GM21390 (cell line): ENCODE results near the gene EPX.

Experiments
- ATAC-seq: cut with Tn5 transposase; IDR thresholded peaks from one replicate; pipeline ENCODE4 v1.9.1; 2021; ENCODE audit not compliant: unreplicated experiment

EPX gene

GRCh38 chr17:58224315-58224714, 31.8 kb downstream of the EPX start:
- ATAC-seq: no peak

GRCh38 chr17:58227733-58228132, 35.2 kb downstream of the EPX start:
- no peak for ATAC-seq

GRCh38 chr17:58228679-58229078, 36.2 kb downstream of the EPX start:
- ATAC-seq: no peak

GRCh38 chr17:58229384-58229783, 36.9 kb downstream of the EPX start:
- no peak for ATAC-seq

- ATAC-seq: no peak
These were observed 37.4 kb downstream of the EPX start for GRCh38 chr17:58229881-58230280.

- no peak for ATAC-seq
These were observed 39.1 kb downstream of the EPX start for GRCh38 chr17:58231641-58232040.

- peak; percentile 80 for ATAC-seq
These were observed 40.2 kb downstream of the EPX start for GRCh38 chr17:58232707-58233156.

GRCh38 chr17:58233543-58233942, 41.0 kb downstream of the EPX start:
- peak; percentile 57 for ATAC-seq

GRCh38 chr17:58234512-58234911, 42.0 kb downstream of the EPX start:
- ATAC-seq: no peak

GRCh38 chr17:58235821-58236220, 43.3 kb downstream of the EPX start:
- no peak for ATAC-seq

GRCh38 chr17:58236394-58236793, 43.9 kb downstream of the EPX start:
- ATAC-seq: no peak

GRCh38 chr17:58238147-58238634, 45.7 kb downstream of the EPX start, which contains the start of gene LPO:
Gene LPO (plus strand): TSS chr17:58238584. CDS start chr17:58242980, 4,396 bp downstream.
- ATAC-seq: no peak

- ATAC-seq: no peak
These were observed 47.5 kb downstream of the EPX start for GRCh38 chr17:58239987-58240386.

- no peak for ATAC-seq
These were observed 49.8 kb downstream of the EPX start for GRCh38 chr17:58242171-58242784.

- ATAC-seq: no peak
These were observed 52.4 kb downstream of the EPX start for GRCh38 chr17:58244963-58245362.

- no peak for ATAC-seq
These were observed 53.0 kb downstream of the EPX start for GRCh38 chr17:58245428-58246103.

- ATAC-seq: no peak
These were observed 53.7 kb downstream of the EPX start for GRCh38 chr17:58246104-58246740.

- ATAC-seq: no peak
These were observed 54.3 kb downstream of the EPX start for GRCh38 chr17:58246781-58247180.

- ATAC-seq: no peak
These were observed 55.2 kb downstream of the EPX start for GRCh38 chr17:58247511-58248363.

- ATAC-seq: no peak
These were observed 56.4 kb downstream of the EPX start for GRCh38 chr17:58248955-58249269.
